Activated CD4-positive, alpha-beta T cell treated with anti-CD3 and anti-CD28 coated beads for 4 hours (primary cell): ENCODE data around the gene PIP5K1B.
A peak's percentile ranks its signal among the peaks of the same experiment; 100 is the strongest.

ENCODE experiments used
- DNase-seq, 2 donors: peaks; one replicate each; pipeline ENCODE4 v3.0.0-alpha.2; 2020

Gene PIP5K1B

DNA sequence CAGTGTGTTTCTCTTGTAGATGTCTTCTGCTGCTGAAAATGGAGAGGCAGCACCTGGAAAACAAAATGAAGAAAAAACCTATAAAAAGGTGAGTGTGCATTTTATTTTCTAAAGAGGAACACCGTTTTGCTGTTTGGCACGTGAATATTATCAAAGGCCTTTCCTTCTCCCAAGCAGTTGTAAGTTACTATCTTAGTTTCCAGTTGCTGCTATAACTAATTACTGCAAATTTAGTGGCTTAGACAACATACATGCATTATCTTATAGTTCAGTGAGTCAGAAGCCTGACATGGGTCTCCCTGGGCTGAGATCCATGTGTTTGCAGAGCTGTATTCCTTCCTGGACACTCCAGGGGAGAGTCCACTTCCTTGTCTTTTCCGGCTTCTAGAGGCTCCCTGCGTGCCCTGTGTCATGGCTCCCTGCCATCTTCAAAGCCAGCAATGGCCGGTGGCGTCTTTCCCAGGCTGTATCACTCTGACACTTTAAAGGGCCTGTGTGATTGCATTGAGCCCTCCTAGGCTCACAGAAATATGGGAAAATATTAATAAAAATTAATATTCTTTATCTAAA, 117.6 kb downstream of the PIP5K1B start:
- no peak for DNase-seq

DNA sequence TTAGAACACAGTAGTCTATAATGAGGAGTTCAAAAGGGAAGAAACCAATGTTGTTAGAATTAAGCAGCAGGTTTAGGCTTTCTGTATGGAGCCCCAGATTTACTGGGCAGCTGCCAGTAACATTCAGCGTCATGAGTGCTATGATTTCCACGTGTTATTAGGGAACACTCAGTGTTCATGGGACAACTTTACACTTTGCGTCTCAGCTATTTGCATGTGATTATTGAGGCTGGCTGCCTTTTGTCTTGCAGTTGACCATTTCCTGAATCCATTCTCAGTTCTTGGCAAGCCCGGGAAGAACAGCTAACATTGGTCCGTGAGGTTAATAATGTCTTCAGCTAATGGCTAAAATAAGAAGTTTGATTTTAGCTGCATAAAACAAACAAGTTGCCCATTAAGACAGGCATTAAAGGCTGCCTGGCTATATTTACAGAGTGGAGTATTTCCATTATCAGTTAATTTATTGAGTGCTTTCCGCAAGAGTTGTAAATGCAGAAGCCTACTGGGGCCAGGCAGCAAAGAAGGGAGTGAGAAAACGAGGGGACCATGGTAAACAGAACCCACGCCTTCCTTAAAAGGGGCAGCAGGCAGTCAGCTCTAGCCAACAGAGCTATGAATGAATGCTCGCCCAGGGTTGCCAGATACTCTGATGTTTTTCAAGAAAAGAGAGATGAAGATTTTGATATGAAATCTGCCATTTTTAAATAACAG, 120.9 kb downstream of the PIP5K1B start:
- no peak for DNase-seq

DNA sequence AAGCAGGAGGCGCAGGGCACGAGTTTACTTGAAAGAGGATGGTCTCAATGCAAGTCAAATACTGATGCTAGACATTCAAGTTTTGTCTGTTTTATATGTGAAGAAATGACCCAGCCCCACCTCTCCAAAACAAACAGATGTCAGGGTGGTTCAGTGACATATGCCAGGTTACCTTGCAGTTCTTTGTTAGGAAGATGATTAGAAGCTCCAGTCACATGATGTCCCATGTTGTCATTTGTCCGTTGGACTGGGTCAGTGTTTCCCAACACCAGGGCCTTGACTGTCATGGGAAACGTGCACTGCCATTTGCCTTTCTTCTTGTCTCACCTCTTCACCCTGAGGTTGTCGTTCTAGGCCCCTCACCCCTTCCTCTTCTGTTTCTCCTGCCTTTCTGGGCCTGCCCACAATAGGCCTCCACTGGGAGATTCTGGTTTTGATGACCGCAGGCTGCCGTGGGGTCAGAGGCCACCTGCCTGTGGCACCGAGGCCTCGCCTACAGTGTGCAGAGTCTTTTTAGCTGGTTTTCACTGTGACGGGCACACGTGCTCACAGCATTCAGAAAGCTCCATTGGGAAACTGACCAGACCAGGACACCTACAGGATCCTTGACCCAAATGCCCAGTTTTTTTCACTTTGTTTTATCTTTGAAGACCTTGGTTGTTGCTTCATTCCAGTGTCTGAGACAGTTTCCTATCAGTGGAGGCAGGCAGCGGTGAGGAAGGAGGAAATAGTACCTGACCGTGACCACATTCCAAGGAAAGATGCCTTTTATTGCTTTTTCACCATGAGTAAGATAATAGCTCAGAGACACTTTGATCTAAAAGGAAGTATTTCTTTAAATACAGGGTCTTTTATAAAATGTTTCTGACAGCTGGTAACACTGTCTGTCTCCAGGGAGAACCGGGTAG, 123.1 kb downstream of the PIP5K1B start:
- no peak for DNase-seq

DNA sequence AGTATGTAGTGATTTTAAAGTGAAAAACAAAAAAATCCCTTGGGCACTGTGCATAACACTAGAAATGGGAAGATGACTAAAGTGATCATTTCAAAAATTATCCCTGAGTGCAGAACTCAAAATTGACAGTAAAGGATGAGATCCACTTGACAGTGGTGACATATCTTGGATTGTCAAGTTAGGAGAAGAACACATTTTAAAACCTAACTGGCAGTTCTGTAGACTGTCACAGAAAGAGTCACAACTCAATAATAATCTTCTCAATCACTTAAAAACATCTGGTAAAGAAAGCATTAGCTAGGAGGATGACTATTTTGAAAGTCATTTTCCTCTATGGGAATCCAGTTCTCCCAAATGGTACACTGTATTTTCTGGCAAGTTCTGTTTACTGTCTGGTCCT, 127.1 kb downstream of the PIP5K1B start:
- no peak for DNase-seq

DNA sequence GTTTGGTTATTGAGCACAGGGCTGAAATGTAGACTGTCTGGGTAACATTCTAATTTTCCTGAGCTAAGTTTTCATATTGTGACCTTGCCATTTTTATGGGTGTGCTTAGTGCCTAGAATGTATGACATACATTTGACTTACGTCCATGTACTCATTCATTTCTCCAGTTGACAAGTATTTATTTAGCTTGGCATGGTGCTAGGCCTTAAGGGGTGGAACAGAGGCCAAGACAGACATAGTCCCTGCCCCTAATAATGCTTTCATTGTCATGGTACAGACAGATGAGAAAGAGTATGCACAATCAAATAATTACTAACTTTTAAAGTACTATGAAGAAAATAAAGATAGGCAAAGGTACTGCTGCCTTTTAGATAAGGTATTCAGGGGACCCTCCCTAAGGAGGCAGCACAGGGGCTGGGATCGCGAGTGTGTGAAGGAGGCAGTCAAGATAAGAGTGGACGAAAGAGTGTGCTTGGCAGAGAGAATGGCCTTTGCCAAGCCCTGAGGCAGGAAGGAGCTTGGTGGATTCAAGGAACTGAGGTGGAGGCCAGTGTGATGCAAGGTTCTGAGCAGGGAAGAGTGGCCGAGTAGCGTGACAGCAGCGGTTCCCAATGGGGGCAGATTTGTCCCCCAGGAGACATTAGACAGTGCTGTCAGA, 128.0 kb downstream of the PIP5K1B start:
- no peak for DNase-seq

DNA sequence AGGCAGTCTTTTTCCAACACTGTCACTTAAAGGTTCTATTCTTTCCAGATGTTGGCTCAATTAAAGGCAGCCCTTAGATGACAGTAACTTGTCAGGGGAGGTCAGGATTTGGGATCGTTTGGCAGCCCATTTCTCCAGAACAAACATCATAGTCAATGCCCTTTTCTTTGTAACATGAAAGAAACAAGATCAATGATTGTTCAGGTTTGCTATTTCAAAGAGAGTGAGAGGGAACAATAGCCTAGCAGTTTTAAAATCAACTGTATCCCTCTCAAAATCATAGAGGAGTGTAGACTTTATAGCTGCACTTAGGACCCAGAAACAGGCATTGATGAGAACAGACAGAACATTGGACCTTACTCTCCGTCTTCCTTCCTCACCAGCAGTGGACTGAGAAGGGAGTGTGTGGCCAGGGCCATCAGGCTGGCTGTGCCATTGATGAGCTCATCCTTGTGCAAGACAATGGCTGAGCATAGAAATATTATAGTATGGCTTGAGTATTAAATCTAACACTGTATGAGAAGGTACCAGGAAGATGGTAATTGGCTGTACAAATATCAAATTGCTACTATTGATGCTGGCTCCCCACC, 130.0 kb downstream of the PIP5K1B start:
- DNase-seq, result no peak

DNA sequence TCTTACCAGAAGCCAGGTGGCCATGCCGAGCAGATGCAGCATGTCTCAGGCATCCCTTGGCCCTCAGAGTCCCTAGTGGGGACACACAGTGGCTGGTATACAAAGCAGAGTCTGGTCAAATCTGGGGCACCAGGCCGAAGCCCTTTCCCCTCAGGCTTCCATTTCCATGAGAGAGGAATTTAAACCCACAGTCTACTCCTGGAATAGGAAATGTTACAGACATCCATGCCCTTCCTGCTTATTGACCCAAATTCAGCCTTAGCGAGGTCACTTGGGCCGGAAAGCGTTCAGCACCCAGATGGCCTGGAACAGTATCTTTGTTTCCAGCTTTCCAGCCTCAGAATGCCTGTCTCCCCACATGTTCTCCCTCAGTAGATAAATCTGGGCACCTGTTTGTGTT, 131.7 kb downstream of the PIP5K1B start:
- no peak for DNase-seq

DNA sequence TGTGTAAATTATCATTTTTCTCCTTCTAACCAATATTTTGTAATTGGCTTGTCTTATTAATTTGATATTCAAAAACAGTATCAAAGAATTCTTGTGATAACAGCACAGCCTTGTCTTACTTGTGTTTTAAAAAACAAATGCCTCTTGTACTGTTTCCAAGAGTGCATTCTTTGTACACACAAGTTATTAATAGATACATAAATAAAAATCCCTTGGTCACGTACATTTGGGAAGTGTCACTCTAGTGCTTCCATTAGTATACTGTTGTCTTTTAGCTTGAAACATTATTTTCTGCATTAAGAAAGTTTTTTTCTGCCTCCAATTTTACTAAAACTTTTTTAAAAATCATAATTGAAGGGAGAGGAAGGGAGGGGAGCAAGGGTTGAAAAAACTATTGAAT, 133.2 kb downstream of the PIP5K1B start:
- no peak for DNase-seq

DNA sequence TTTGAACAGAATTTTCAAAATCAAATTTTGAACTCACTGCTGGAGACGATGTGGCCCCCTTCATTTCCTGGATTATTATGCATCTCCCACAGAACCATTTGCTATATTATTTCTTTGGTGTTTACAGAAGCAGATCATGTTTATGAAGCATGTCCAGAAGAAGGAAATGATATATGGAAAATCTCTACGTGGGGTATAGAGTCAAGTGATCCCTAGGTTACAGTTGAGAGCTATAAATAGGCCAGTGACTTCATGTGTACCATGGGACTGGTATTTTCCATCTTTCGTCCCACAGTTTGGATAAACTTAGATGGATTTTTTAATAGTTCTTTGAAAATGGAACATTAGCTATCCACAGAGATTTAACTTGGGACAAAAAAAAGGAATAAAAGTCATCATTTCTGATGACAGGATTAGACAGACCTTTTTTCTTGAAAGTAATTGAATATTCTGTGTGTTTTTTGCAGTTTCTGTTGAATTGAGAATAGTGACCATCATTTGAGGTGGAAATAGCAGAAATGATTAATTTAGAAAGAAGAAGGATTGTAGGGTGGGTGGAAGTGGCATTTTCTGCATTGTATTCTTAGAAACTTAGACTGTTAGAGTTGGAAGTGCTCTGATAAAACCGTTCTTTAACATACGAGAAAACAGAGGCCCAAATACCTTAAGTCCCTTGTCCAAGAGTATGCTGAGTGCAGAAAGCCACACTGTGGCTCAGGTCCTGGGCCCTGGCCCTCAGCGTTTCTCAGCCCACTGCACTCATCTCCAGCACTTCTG, 136.4 kb downstream of the PIP5K1B start:
- DNase-seq, result no peak

DNA sequence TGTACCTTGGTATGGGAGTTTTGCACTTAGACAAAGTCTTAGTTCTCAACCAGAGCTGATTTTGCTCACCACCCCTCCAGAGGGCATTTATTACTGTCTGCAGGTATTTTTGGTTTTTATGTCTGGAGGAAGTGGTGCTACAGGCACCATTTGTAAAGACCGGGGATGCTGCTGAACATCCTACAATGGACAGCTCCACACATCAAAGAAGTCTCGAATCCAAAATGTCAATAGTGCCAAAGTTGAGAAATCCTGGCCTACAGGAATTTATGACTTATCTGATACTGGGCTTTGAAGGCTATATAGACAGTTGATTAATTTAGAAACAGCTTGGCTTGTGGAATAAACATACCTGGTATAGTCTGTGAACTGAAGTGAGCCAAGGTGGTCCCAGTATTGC, 137.5 kb downstream of the PIP5K1B start:
- no peak for DNase-seq

DNA sequence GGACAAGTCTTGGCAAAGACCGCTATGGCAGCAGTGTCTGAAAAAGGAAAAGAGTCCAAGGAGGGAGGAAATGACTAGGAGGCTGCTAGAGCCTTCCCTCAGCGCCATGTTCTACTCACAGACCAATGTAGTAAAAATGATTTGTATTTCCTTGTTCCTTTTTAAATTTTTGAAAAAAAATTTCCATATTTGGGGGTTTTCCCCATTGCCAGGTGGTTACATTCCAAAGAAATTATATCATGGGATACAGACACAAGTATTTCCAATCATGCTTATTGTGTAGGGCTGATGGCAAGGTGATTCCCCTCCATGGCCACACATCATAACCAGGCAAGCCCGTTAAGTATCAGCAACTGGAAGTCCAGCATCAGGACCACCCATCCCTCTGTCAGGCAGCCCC, 138.2 kb downstream of the PIP5K1B start:
- DNase-seq, result no peak

DNA sequence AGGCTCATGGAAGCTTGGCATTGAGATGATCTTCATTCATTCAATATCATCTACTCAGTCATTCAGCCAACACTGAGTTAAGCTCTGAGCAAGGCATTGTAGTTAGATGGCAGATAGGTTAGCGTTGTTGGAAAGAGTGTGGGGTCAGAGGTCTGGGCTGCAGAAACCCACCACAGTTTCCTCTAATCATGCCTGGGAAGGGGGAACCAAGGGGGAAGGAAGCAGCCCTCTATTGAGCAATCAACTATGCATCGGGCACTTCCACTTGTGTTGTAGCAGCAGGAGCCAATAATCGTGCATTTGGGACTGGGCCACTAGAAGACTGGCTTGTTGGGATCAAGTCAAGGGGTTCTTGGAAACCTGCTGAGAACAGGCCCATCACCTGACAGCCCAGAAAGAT, 139.1 kb downstream of the PIP5K1B start:
- no peak for DNase-seq

DNA sequence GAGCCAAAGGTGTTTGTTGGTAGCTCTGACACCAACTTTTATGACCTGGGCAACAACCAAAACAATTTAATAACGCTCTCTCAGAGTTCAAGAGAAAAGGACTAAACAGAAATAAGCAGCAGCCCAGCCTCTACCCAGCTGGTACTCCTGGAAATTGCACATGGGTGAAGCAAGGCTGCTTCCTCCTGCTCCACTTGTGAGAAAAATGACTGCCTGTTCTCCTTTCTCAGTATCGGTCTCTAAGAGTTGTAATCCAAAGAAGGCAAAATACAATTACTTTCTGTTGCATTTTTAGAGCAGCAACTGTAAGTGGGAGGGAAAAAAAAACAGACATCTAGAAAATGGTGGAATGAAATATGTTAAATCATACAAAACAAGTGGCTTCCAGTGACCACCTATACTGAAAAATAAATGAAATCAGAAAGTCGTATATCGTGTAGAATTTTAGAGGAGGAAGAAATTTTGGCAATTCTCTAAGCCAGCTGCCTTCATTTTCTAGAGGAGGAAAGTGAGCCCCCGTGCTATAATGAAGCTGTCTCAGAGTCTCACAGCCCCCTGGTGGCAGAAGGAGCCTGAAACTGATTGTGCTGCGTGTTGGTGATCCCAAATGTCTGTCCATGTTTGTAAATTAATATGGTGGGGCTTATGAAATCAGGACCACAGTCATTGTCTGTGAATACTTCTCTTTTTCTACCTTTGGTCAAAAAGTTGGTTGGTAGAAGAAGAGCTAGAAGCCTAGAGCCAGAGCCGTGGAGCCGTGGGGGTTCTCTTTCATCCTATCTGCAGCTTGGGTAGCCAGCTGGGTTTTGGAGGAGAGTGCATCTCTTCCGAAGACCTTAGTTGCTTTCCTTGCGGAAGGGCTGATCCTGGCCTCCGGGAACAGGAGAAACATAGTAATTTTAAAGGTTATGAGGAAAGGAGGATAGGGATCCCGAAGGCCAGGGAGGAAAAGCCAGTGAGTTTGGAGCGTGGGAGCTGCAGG, 139.9 kb downstream of the PIP5K1B start:
- DNase-seq, result peak in 1 of 2 donors; percentile 5

DNA sequence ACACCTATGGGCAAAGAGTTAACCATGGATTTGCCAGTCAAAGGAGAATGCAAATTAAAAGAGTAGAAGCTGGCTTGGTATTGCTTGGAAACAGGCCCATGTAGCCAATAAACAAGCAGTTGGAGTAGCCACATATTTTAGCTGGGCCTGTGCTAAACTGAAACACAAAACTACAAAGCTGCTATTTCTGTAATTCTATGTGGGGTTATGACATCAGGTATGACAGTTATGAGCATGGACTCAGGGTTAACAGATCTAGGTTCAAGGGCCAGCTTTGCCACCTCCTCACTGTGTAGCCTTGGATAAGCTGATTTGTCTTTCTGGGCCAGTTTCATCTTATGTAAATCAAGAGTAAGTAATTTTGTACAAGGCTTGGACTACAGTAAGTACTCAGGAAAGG, 142.7 kb downstream of the PIP5K1B start:
- no peak for DNase-seq

DNA sequence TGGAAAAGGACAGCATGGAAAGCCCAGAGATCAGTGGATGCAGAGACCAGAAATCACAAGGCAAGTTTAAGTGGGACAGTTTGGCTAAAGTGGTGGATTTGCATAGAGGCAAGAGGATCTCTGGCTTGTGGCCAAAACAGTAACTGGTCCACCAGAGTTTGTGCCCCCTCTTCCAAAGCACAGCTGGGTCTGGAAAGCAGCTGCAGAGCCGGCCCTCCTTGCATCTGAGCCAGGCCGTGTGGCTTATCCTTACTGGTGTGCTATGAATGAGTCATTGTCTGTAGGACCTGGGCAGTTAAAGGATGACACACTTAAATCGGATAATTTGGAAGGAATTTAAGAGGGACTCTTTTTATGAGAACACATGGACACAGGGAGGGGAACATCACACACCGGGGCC, 146.6 kb downstream of the PIP5K1B start:
- DNase-seq, result no peak

DNA sequence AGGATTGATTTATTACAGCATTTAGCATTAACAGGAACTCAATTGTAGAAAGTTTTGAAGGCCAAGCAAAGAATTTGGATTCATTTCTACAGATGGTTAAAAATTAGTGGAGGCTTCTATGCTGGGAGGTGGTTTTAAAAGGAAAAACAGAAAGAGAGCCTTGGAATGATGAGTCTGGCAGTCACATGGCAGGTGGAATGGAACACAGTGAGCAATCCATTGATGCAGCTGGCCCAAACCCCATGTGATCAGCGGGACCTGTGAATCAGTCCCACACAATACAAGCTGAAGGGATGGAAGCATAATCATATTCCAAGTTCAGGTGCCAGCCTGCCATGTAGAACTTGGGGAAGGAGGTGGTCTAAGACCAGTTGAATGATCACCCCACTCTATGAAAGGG, 147.9 kb downstream of the PIP5K1B start:
- no peak for DNase-seq

DNA sequence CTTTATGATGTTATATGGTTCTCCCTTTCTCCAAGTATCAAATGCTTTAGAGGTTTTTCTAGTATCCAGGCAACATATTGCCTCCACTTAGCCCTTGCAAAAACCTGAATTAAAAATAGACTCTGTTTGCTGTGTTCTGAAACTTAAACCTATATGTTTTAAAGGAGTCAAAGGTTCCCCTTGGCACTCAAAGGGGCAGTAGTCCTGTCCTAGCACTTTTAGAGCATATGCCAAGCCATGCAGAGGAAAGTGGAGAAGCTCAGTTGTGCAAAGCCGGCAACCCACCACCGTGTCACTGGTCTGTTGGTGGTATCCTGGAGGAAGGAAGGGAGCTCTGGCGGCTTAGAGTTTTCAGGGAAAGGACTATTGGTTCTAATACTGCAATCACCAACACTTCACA, 154.3 kb downstream of the PIP5K1B start:
- no peak for DNase-seq

DNA sequence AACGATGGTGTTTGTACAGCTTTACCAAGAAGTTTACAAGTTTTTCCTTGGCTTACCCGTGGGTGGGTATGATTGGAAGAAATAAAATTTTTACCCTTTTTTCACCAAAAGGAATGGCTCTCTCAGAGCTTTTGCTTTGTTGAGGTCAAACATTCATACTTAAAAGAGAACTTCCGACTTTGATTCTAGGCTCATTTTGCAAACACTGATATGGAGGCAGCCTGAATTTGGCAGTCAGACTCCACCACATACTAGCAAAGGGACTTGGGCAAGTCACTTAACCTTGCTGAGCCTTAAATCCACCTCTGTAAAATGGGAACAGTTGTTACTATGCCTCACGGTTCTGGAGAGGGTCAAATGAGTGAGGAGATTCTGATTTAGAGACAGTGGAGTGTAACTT, 155.4 kb downstream of the PIP5K1B start:
- DNase-seq, result no peak

DNA sequence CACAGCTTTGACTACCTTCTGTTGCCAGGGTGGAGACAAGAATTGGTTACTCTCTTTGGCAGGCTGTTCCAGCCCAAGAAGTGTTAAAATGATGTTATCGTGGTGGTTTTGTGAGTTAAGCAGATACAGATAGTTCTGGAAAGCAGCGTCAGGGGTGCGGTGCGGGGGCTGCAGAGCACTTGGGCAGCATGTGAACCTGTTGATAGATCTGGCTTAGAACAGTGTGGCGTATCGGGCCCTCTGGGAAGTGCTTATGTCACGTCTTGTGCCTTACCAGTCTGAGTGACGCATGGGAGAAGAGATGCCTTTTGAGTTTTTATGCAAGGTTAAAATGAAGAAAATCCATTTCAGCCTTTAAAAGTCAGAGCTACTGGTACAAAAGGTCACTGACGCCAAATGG, 156.4 kb downstream of the PIP5K1B start:
- DNase-seq, result no peak

DNA sequence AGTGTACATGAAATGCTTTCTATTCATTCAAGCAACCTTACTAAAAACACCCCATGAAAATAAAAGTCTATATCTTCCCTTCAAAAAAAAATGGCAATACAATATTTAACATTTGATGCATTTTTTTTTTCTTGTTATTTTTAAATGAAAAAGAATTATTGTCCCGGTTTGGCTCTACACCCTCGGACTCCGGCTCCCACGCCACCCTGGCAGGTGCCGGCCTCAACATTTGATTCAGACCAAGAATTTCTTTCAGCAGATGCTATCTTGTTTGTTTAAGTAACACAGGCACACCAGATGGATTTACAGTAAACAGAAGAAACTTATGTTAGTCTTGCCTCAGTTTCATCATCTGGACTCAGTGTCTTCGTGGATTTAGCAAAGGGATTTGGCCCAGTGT, 162.0 kb downstream of the PIP5K1B start:
- no peak for DNase-seq

DNA sequence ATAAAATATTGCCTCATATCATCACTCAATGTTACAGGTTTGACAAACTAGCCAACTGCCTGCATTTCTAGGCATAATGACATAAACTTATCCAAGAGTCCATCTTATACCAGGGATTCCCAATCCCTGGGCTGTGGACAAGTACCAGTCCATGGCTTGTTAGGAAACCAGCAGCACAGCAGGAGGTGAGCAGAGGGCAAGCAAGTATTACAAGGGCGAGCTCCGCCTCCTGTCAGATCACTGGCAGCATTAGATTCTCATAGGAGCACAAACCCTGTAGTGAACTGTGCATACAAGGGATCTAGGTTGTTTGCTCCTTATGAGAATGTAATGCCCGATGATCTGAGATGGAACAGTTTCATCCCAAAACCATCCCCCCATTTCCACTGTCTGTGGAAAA, 164.0 kb downstream of the PIP5K1B start:
- DNase-seq, result no peak
